Measurements from ENCODE around the gene NTRK3.

Gene NTRK3

GRCh38 chr15:88177451-88177850 is 79.1 kb downstream of the NTRK3 start:
- H3K9me3 ChIP-seq (ENCODE audit: control insufficient read depth in 1 of 2, low read length in 2 of 2), result no peaks in the 10 kb centered on the region
- H3K36me3 ChIP-seq (ENCODE audit: control insufficient read depth in 1 of 2, insufficient read depth in 2 of 2, low read length in 2 of 2), result no peaks in the 10 kb centered on the region
- no peaks in the 10 kb centered on the region for H3K4me1 ChIP-seq (ENCODE audit: control insufficient read depth in 1 of 2, insufficient read depth in 2 of 2, low read length in 2 of 2)
- H3K27me3 ChIP-seq (ENCODE audit: low read depth, low read length), result no peaks in the 10 kb centered on the region
- H3K27ac ChIP-seq (ENCODE audit: low read length), result no peak overlapping the region
- no peak overlapping the region for H3K4me3 ChIP-seq (ENCODE audit: low read depth in 1 of 2, low read length in 2 of 2)

GRCh38 chr15:88174571-88174970 is 82.0 kb downstream of the NTRK3 start:
- Histone ChIP-seq H3K36me3 (ENCODE audit: control insufficient read depth in 1 of 2, insufficient read depth in 2 of 2, low read length in 2 of 2) (no peaks in the 10 kb centered on the region), H3K9me3 (ENCODE audit: control insufficient read depth in 1 of 2, low read length in 2 of 2) (no peaks in the 10 kb centered on the region), H3K27ac (ENCODE audit: low read length) (no peak overlapping the region), H3K4me3 (ENCODE audit: low read depth in 1 of 2, low read length in 2 of 2) (no peak overlapping the region), H3K4me1 (ENCODE audit: control insufficient read depth in 1 of 2, insufficient read depth in 2 of 2, low read length in 2 of 2) (no peaks in the 10 kb centered on the region), H3K27me3 (ENCODE audit: low read depth, low read length) (no peaks in the 10 kb centered on the region)

DNA sequence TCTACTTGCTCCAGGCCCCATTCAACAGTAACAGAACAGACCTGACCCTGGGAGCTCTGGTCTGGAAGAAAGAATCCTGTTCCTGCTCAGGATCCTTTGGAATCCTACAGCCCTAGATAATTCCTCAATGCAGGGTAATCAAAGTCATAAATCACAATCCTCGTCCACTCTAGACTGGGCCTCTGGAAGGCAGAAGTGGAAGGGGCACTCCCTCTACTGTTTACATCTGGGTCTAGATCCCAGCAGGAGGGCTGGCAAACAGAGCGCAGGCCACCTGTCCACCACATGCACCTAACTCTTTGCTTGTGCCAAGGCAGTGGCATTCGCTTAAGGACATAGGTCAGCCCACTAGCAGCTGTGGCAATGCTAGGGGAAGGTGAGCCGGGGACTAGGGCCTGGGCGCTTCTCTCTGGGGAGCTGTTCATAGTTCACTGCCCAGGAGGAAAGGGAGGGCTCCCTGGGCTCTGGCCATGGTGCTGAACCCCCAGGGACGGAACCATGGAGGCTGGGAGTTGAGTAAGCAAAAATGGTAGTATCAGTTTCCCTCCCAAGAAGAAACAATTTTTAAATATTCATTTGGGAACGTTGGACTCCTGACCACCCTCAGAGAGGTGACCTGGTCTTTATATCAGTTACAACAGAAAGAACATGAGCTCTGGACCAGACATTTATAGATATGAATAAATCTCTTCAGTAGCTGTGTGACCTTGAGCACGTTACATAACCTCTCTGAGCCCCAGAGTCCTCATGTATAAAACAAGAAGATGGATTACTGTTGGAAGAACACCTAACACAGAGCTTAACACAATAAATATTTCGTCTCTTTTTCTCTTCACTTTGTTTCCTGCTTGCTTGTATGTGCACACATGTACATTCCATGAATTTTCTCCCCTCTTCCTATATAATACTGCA is 90.2 kb downstream of the NTRK3 start:
- H3K4me1 ChIP-seq (ENCODE audit: control insufficient read depth in 1 of 2, insufficient read depth in 2 of 2, low read length in 2 of 2), result no peaks in the 10 kb centered on the region
- H3K9me3 ChIP-seq (ENCODE audit: control insufficient read depth in 1 of 2, low read length in 2 of 2), result no peaks in the 10 kb centered on the region
- no peak overlapping the region for H3K4me3 ChIP-seq (ENCODE audit: low read depth in 1 of 2, low read length in 2 of 2)
- no peak overlapping the region for H3K27ac ChIP-seq (ENCODE audit: low read length)
- H3K36me3 ChIP-seq (ENCODE audit: control insufficient read depth in 1 of 2, insufficient read depth in 2 of 2, low read length in 2 of 2), result no peaks in the 10 kb centered on the region
- H3K27me3 ChIP-seq (ENCODE audit: low read depth, low read length), result no peaks in the 10 kb centered on the region

- Histone ChIP-seq H3K4me1 (ENCODE audit: control insufficient read depth in 1 of 2, insufficient read depth in 2 of 2, low read length in 2 of 2) (no peaks in the 10 kb centered on the region), H3K27ac (ENCODE audit: low read length) (no peak overlapping the region)
Measured at GRCh38 chr15:88161636-88162035, 94.9 kb downstream of the NTRK3 start.

GRCh38 chr15:88155310-88155709 is 101.2 kb downstream of the NTRK3 start:
- no peak overlapping the region for H3K27ac ChIP-seq (ENCODE audit: low read length)
- H3K4me1 ChIP-seq (ENCODE audit: control insufficient read depth in 1 of 2, insufficient read depth in 2 of 2, low read length in 2 of 2), result no peaks in the 10 kb centered on the region
- H3K27me3 ChIP-seq (ENCODE audit: low read depth, low read length), result no peaks in the 10 kb centered on the region
- no peak overlapping the region for H3K4me3 ChIP-seq (ENCODE audit: low read depth in 1 of 2, low read length in 2 of 2)
- no peaks in the 10 kb centered on the region for H3K36me3 ChIP-seq (ENCODE audit: control insufficient read depth in 1 of 2, insufficient read depth in 2 of 2, low read length in 2 of 2)
- no peaks in the 10 kb centered on the region for H3K9me3 ChIP-seq (ENCODE audit: control insufficient read depth in 1 of 2, low read length in 2 of 2)

More at GRCh38 chr15:88161636-88162035, 94.9 kb downstream of the NTRK3 start:
- Histone ChIP-seq H3K9me3 (ENCODE audit: control insufficient read depth in 1 of 2, low read length in 2 of 2) (no peaks in the 10 kb centered on the region), H3K27me3 (ENCODE audit: low read depth, low read length) (no peaks in the 10 kb centered on the region), H3K36me3 (ENCODE audit: control insufficient read depth in 1 of 2, insufficient read depth in 2 of 2, low read length in 2 of 2) (no peaks in the 10 kb centered on the region), H3K4me3 (ENCODE audit: low read depth in 1 of 2, low read length in 2 of 2) (no peak overlapping the region)

DNA sequence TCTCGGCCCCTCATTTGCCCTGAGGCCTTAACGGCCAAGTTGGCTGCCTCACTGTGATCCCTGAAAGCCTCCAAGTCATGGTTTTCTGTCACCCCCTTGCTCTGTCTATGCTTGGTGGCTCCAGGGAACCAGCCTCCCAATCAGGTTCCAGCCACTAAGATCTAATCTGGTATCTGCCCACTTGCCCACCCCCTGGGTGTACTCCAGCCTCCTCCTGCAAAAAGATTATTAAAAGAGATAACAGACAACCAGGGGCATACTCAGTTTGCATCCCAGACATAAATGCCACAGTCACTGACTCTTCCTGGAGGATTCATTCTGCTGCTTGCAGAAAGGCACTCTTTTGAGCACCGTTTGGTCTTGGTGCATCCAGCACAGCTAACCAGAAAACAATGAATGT is 103.9 kb downstream of the NTRK3 start:
- Histone ChIP-seq H3K9me3 (ENCODE audit: control insufficient read depth in 1 of 2, low read length in 2 of 2) (no peaks in the 10 kb centered on the region), H3K27ac (ENCODE audit: low read length) (no peak overlapping the region), H3K27me3 (ENCODE audit: low read depth, low read length) (no peaks in the 10 kb centered on the region), H3K36me3 (ENCODE audit: control insufficient read depth in 1 of 2, insufficient read depth in 2 of 2, low read length in 2 of 2) (no peaks in the 10 kb centered on the region), H3K4me3 (ENCODE audit: low read depth in 1 of 2, low read length in 2 of 2) (no peak overlapping the region), H3K4me1 (ENCODE audit: control insufficient read depth in 1 of 2, insufficient read depth in 2 of 2, low read length in 2 of 2) (no peaks in the 10 kb centered on the region)

GRCh38 chr15:88147760-88148159 is 108.8 kb downstream of the NTRK3 start:
- Histone ChIP-seq H3K9me3 (ENCODE audit: control insufficient read depth in 1 of 2, low read length in 2 of 2) (no peaks in the 10 kb centered on the region), H3K27me3 (ENCODE audit: low read depth, low read length) (no peaks in the 10 kb centered on the region), H3K4me1 (ENCODE audit: control insufficient read depth in 1 of 2, insufficient read depth in 2 of 2, low read length in 2 of 2) (no peaks in the 10 kb centered on the region), H3K36me3 (ENCODE audit: control insufficient read depth in 1 of 2, insufficient read depth in 2 of 2, low read length in 2 of 2) (no peaks in the 10 kb centered on the region), H3K4me3 (ENCODE audit: low read depth in 1 of 2, low read length in 2 of 2) (no peak overlapping the region), H3K27ac (ENCODE audit: low read length) (no peak overlapping the region)

DNA sequence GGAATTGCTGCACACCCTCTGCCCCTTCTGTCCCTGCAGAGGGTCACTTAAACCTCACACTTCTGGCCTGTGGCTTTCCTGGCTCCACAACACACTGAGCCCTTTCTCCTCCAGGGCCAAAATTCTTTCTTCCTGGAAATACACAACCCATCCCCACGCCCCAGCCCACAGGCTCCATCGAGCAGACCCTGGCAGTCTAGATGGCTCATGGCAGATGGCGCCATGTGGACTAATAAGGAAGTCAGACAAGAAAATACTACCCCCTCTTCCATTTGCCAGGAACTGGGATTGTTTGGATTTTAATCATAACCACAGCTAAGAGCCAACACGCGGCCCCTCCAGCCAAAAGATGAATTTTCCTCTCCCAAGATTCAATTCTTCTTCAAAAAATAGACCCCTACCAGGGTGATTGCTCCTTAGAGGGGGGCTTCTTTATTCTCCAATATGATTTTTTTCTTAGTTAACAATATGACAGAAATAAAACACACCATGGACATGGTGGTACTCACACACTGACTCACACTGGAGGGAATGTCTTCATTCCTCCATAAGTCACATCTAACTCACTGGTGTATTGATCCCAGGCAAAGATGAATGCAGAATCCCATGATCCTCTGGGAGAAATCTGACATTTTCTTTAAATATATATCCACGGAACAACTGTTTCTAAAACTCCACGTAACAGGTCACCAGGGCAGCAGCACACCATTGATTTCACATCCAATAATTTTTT is 111.5 kb downstream of the NTRK3 start:
- Histone ChIP-seq H3K4me1 (ENCODE audit: control insufficient read depth in 1 of 2, insufficient read depth in 2 of 2, low read length in 2 of 2) (no peaks in the 10 kb centered on the region), H3K9me3 (ENCODE audit: control insufficient read depth in 1 of 2, low read length in 2 of 2) (no peaks in the 10 kb centered on the region), H3K4me3 (ENCODE audit: low read depth in 1 of 2, low read length in 2 of 2) (no peak overlapping the region), H3K27me3 (ENCODE audit: low read depth, low read length) (no peaks in the 10 kb centered on the region), H3K27ac (ENCODE audit: low read length) (no peak overlapping the region), H3K36me3 (ENCODE audit: control insufficient read depth in 1 of 2, insufficient read depth in 2 of 2, low read length in 2 of 2) (no peaks in the 10 kb centered on the region)

DNA sequence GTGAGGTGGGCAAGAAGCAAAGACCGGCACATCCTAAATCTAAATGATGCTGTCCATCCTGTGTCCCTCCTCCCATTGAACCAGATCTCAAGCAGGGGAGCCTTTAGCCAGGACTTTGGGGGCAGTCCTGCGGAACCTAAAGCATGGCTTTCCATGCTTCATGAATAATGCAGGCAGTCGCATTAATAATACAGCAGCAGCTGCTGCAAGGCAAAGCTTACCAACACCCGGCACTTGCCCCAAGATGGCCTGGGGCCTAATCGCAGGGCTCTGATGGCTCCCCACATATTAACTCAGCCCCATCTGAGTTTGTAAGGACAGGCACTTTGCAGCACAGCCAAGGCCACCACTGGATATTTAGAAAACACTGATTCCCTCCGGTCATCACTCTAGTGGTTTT is 114.4 kb downstream of the NTRK3 start:
- no peaks in the 10 kb centered on the region for H3K27me3 ChIP-seq (ENCODE audit: low read depth, low read length)
- H3K36me3 ChIP-seq (ENCODE audit: control insufficient read depth in 1 of 2, insufficient read depth in 2 of 2, low read length in 2 of 2), result no peaks in the 10 kb centered on the region
- no peak overlapping the region for H3K27ac ChIP-seq (ENCODE audit: low read length)
- no peaks in the 10 kb centered on the region for H3K4me1 ChIP-seq (ENCODE audit: control insufficient read depth in 1 of 2, insufficient read depth in 2 of 2, low read length in 2 of 2)
- H3K9me3 ChIP-seq (ENCODE audit: control insufficient read depth in 1 of 2, low read length in 2 of 2), result no peaks in the 10 kb centered on the region
- H3K4me3 ChIP-seq (ENCODE audit: low read depth in 1 of 2, low read length in 2 of 2), result no peak overlapping the region

DNA sequence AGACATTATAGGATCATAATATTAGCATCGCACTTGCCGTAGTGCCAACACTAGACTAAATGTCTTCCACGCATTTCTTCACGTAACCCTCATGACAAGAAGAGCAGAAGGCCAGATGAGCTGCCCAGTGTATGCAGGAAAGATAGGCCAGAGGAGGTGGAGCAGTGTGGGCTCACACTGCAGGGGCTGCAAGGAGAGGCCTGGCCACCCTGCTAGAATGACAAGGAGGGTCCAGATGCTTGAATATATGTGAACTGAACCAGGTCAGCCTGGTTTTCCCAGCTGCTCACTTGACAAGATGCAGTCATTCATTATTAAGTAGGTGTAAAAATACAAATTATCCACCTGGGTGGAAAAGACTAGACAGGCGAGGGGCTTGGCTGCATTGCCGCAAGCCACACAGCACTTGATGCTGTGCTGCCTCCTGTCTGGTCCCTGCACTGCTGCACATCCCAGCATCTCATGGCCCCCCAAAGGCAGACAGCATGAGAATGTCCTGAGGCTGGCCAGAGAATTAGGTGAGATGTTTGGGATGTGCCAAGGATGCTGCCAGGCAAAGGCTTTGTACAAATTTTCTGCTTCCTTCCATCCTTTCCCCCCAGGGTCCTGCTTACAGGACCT is 115.2 kb downstream of the NTRK3 start:
- Histone ChIP-seq H3K9me3 (ENCODE audit: control insufficient read depth in 1 of 2, low read length in 2 of 2) (no peaks in the 10 kb centered on the region), H3K36me3 (ENCODE audit: control insufficient read depth in 1 of 2, insufficient read depth in 2 of 2, low read length in 2 of 2) (no peaks in the 10 kb centered on the region), H3K4me3 (ENCODE audit: low read depth in 1 of 2, low read length in 2 of 2) (no peak overlapping the region), H3K4me1 (ENCODE audit: control insufficient read depth in 1 of 2, insufficient read depth in 2 of 2, low read length in 2 of 2) (no peaks in the 10 kb centered on the region), H3K27me3 (ENCODE audit: low read depth, low read length) (no peaks in the 10 kb centered on the region), H3K27ac (ENCODE audit: low read length) (no peak overlapping the region)

- Histone ChIP-seq H3K36me3 (ENCODE audit: control insufficient read depth in 1 of 2, insufficient read depth in 2 of 2, low read length in 2 of 2) (no peaks in the 10 kb centered on the region), H3K9me3 (ENCODE audit: control insufficient read depth in 1 of 2, low read length in 2 of 2) (no peaks in the 10 kb centered on the region), H3K27me3 (ENCODE audit: low read depth, low read length) (no peaks in the 10 kb centered on the region), H3K4me3 (ENCODE audit: low read depth in 1 of 2, low read length in 2 of 2) (no peak overlapping the region), H3K4me1 (ENCODE audit: control insufficient read depth in 1 of 2, insufficient read depth in 2 of 2, low read length in 2 of 2) (no peaks in the 10 kb centered on the region), H3K27ac (ENCODE audit: low read length) (no peak overlapping the region)
Measured at GRCh38 chr15:88140398-88140797, 116.1 kb downstream of the NTRK3 start.
